Uterus (tissue), 2 donors: ENCODE measurements around the gene NUMB.
"Not testable (repeated sequence)": the region's sequence is repeated elsewhere in the genome, so short reads cannot be mapped to it uniquely, and the experiment has no call there.

Source experiments
- POLR2A ChIP-seq, 2 donors: fragments of 450-650 bp; IDR thresholded peaks; one replicate each; pipeline ENCODE4 v1.6.1; 2016; ENCODE audit warnings: antibody characterized with exemption in 2 of 2, mild to moderate bottlenecking in 1 of 2, moderate library complexity in 1 of 2
- TF ChIP-seq, protein P1 (sequence below), 4 experiments: fragments of 200-600 bp in 2 of 4; fragments of 450-650 bp in 2 of 4; sonication (generic) in 2 of 4; IDR thresholded peaks; one replicate each; pipeline ENCODE4 v1.5.1; 2016 to 2019; ENCODE audit warnings: antibody characterized with exemption in 4 of 4, mild to moderate bottlenecking in 2 of 4, moderate library complexity in 1 of 4

DNA sequence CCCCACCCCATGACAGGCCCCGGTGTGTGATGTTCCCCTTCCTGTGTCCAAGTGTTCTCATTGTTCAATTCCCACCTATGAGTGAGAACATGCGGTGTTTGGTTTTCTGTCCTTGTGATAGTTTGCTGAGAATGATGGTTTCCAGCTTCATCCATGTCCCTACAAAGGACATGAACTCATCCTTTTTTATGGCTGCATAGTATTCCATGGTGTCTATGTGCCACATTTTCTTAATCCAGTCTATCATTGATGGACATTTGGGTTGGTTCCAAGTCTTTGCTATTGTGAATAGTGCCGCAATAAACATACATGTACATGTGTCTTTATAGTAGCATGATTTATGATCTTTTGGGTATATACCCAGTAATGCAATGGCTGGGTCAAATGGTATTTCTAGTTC is 52.1 kb downstream of the NUMB start:
- TF ChIP-seq, protein P1, sequence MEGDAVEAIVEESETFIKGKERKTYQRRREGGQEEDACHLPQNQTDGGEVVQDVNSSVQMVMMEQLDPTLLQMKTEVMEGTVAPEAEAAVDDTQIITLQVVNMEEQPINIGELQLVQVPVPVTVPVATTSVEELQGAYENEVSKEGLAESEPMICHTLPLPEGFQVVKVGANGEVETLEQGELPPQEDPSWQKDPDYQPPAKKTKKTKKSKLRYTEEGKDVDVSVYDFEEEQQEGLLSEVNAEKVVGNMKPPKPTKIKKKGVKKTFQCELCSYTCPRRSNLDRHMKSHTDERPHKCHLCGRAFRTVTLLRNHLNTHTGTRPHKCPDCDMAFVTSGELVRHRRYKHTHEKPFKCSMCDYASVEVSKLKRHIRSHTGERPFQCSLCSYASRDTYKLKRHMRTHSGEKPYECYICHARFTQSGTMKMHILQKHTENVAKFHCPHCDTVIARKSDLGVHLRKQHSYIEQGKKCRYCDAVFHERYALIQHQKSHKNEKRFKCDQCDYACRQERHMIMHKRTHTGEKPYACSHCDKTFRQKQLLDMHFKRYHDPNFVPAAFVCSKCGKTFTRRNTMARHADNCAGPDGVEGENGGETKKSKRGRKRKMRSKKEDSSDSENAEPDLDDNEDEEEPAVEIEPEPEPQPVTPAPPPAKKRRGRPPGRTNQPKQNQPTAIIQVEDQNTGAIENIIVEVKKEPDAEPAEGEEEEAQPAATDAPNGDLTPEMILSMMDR (IDR thresholded peaks at IDR 0.05): not testable (repeated sequence)
- TF ChIP-seq POLR2A (IDR thresholded peaks at IDR 0.05): not testable (repeated sequence)
